Glutamatergic neuron (in vitro differentiated cells): ENCODE measurements around the gene LRRC10B. TPM values are rescaled to one million over a fixed set of nuclear protein-coding genes. Genes with fewer than 3 reads are reported as not detected.
A peak's percentile ranks its signal among the peaks of the same experiment; 100 is the strongest.

Source experiments
- DNase-seq: peaks from one replicate; pipeline ENCODE4 v3.0.0; 2022
- H3K27ac Mint-ChIP-seq: one replicate; pipeline ENCODE4 v1.8.0; 2020; ENCODE audit warnings: mild to moderate bottlenecking, mixed read lengths, inconsistent platforms; ENCODE audit not compliant: unreplicated experiment
- H3K27me3 Mint-ChIP-seq: one replicate; pipeline ENCODE4 v1.8.0; 2020; ENCODE audit warnings: mild to moderate bottlenecking, moderate library complexity, mixed read lengths, inconsistent platforms; ENCODE audit not compliant: unreplicated experiment
- H3K36me3 Mint-ChIP-seq: one replicate; pipeline ENCODE4 v1.8.0; 2020; ENCODE audit warnings: mild to moderate bottlenecking, mixed read lengths, inconsistent platforms; ENCODE audit not compliant: unreplicated experiment
- H3K4me1 Mint-ChIP-seq: one replicate; pipeline ENCODE4 v1.8.0; 2020; ENCODE audit warnings: mild to moderate bottlenecking, low read depth, mixed read lengths, inconsistent platforms; ENCODE audit not compliant: unreplicated experiment
- H3K4me3 Mint-ChIP-seq: one replicate; pipeline ENCODE4 v1.8.0; 2020; ENCODE audit warnings: mild to moderate bottlenecking, mixed read lengths, inconsistent platforms; ENCODE audit not compliant: unreplicated experiment
- H3K9me3 Mint-ChIP-seq: one replicate; pipeline ENCODE4 v1.8.0; 2020; ENCODE audit warnings: mild to moderate bottlenecking, moderate library complexity, mixed read lengths, inconsistent platforms; ENCODE audit not compliant: unreplicated experiment
- total RNA-seq: library from RNA; stranded (reverse); fragmentation: NEBNext Ultra II Directional; extraction: Animal tissue kit (Norgen Biotek cat#: 25700); gene quantifications from one replicate; pipeline ENCODE4 v1.2.1, GENCODE V29; 2021; ENCODE audit not compliant: unreplicated experiment
- TF ChIP-seq, protein P1 (sequence below): fragments of 200-600 bp; sonication (generic); IDR thresholded peaks from one replicate; pipeline ENCODE4 v1.5.0; 2021; ENCODE audit not compliant: partially characterized antibody, unreplicated experiment

Gene LRRC10B
- total RNA-seq, 1 donor from 2014 or later = 8.2 TPM

DNA sequence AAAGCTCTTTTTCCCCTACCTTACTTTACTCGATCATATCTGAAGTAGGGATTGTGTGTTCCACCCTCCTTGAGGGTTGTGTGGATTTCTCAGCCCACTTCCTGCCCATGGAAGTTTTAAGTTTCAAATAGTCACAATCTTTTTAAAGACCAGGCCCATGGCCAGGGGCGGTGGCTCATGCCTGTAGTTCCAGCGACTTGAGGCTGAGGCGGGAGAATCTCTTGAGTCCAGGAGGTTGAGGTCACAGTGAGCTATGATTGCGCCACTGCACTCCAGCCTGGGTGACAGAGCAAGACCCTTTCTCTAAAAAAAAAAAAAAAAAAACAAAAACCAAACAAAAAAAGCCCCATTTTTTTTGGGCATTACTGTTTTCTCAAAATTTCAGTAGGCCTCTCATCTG, 36.3 kb upstream of the LRRC10B start:
- TF ChIP-seq, protein P1, sequence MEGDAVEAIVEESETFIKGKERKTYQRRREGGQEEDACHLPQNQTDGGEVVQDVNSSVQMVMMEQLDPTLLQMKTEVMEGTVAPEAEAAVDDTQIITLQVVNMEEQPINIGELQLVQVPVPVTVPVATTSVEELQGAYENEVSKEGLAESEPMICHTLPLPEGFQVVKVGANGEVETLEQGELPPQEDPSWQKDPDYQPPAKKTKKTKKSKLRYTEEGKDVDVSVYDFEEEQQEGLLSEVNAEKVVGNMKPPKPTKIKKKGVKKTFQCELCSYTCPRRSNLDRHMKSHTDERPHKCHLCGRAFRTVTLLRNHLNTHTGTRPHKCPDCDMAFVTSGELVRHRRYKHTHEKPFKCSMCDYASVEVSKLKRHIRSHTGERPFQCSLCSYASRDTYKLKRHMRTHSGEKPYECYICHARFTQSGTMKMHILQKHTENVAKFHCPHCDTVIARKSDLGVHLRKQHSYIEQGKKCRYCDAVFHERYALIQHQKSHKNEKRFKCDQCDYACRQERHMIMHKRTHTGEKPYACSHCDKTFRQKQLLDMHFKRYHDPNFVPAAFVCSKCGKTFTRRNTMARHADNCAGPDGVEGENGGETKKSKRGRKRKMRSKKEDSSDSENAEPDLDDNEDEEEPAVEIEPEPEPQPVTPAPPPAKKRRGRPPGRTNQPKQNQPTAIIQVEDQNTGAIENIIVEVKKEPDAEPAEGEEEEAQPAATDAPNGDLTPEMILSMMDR = no peak
- no peak for DNase-seq
- no peak overlapping the region for H3K27ac Mint-ChIP-seq
- H3K4me3 Mint-ChIP-seq = no peak overlapping the region
- peaks cover 4% of the 10 kb centered on the region for H3K27me3 Mint-ChIP-seq
- H3K9me3 Mint-ChIP-seq = peaks cover 1% of the 10 kb centered on the region
- no peaks in the 10 kb centered on the region for H3K4me1 Mint-ChIP-seq
- H3K36me3 Mint-ChIP-seq = peaks cover 10% of the 10 kb centered on the region

DNA sequence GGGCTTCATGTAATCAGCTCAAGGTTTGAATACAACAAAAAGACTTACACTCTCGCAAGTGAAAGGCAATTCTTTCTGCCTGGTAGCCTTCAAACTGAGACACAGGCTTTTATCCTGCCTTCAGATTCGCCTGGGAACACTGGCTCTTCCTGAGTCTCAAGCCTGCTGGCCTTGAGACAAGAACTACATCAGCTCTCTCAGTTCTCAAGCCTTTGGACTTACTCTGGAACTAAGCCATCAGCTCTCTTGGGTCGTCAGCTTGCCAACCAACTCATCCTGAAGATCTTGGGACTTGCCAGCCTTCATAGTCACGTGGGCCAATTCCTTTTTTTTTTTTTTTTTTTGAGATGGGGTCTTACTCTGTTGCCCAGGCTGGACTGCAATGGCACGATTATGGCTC, 35.7 kb upstream of the LRRC10B start:
- Mint-ChIP-seq H3K27me3 (peaks cover 4% of the 10 kb centered on the region), H3K4me1 (no peaks in the 10 kb centered on the region), H3K9me3 (peaks cover 1% of the 10 kb centered on the region), H3K27ac (no peak overlapping the region), H3K36me3 (peaks cover 10% of the 10 kb centered on the region), H3K4me3 (no peak overlapping the region)
- no peak for DNase-seq
- TF ChIP-seq, protein P1 = no peak

DNA sequence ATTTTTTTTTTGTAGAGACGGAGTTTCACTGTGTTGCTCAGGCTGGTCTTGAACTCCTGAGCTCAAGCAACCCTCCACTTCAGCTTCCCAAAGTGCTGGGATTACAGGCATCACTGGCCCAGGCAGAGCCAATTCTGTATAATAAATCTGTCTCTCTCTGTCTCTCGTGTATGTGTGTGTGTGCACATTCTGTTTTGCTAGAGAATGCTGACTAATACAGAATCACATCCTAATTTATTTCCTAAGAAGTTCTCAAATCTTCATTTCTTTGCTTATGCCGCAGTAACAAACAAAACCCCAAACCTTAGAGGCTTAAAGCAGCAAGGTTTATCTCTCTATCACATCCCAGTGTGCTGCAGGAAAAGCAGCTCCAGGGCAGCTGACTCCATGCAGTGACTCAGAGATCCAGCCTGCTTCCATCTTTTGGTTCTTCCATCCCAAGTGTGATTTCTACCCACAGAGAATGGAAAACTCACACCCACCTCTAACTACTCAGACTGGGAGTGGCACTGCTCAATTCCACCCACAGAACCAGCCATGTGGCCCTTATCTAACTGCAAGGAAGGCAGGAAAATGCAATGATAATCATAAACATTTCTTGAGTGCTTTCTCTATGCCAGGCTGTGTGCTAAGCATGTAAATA, 35.1 kb upstream of the LRRC10B start:
- no peak overlapping the region for H3K27ac Mint-ChIP-seq
- peaks cover 10% of the 10 kb centered on the region for H3K36me3 Mint-ChIP-seq
- H3K4me1 Mint-ChIP-seq = peaks cover 3% of the 10 kb centered on the region
- no peaks in the 10 kb centered on the region for H3K9me3 Mint-ChIP-seq
- peaks cover 4% of the 10 kb centered on the region for H3K27me3 Mint-ChIP-seq
- H3K4me3 Mint-ChIP-seq = no peak overlapping the region
- DNase-seq = no peak
- TF ChIP-seq, protein P1 = no peak

DNA sequence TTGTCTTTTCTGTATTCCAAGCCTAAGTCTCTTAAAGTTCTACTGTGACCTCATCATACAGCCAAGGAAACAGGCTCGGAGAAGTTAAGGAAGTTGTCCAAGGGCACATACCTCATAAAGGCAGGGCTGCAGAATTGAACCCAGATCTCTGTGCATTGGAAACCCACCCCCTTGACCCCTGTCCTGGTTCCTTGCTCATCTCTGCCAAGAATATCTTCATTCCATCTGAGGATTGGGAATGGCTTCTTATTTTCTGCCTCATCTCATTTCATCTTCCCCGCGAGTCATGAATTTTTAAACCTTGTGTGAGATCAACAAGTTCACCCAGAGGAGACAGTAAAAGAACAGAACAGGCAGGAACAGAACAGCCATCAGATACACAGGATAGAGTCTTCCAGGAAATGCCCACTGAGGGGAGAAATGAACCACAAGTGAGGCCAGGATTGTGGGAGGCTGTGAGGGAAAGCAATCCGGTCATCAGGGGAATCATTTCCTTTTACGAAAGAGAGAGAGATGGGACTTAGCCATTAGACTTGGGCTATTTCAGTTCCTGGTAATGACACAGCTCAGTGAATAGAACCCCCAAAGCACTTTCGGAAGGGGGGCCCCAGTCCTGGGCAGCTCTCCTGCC, 34.4 kb upstream of the LRRC10B start:
- peaks cover 10% of the 10 kb centered on the region for H3K36me3 Mint-ChIP-seq
- peaks cover 4% of the 10 kb centered on the region for H3K27me3 Mint-ChIP-seq
- peak overlapping the region; percentile 2 for H3K4me3 Mint-ChIP-seq
- peaks cover 3% of the 10 kb centered on the region for H3K4me1 Mint-ChIP-seq
- no peaks in the 10 kb centered on the region for H3K9me3 Mint-ChIP-seq
- no peak for DNase-seq
- no peak overlapping the region for H3K27ac Mint-ChIP-seq
- TF ChIP-seq, protein P1 = no peak

DNA sequence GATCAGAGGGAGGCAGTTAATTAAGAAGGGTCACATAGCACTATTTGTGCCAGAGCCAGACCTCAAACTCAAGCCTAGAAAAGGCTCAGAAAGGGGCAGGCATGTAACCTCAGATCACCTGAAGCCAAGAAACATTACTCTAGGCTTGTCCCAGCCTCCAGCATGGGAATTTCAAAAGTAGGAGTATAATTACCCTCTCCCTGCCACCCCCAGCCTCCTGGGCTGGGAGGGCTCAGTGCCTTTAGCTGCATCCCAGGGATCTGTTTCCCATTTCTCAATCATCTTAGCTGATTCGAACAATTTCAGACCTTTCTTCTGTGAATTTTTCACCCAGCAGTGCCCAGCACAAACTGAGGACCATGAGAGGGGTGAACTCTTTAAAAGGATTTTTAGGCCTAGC, 33.1 kb upstream of the LRRC10B start:
- Mint-ChIP-seq H3K9me3 (no peaks in the 10 kb centered on the region), H3K4me1 (peaks cover 7% of the 10 kb centered on the region), H3K27me3 (peaks cover 7% of the 10 kb centered on the region), H3K4me3 (no peak overlapping the region), H3K27ac (no peak overlapping the region), H3K36me3 (peaks cover 10% of the 10 kb centered on the region)
- TF ChIP-seq, protein P1 = no peak
- DNase-seq = no peak
